Left renal cortex interstitium (tissue), 4 donors: ENCODE results near the gene ADCY1. TPM values are rescaled to one million over a fixed set of nuclear protein-coding genes. Genes with fewer than 3 reads are reported as not detected.
"Not testable (repeated sequence)": the region's sequence is repeated elsewhere in the genome, so short reads cannot be mapped to it uniquely, and the experiment has no call there.

Experiments
- DNase-seq, 4 donors: peaks; one replicate each; pipeline ENCODE4 v3.0.0-alpha.2; 2013; ENCODE audit warnings: low read depth in 4 of 4, low spot score in 2 of 4, missing footprints in 1 of 4
- polyA plus RNA-seq, 4 donors: library from polyadenylated mRNA; unstranded; fragments of 120-200 nt; gene quantifications; one replicate each; pipeline ENCODE4 v1.2.1, GENCODE V29; 2013; ENCODE audit not compliant: insufficient read length in 4 of 4

ADCY1 gene
- polyA plus RNA-seq = 1 to 10 TPM; 3.0 to 4.7 (median 3.2) TPM

DNA sequence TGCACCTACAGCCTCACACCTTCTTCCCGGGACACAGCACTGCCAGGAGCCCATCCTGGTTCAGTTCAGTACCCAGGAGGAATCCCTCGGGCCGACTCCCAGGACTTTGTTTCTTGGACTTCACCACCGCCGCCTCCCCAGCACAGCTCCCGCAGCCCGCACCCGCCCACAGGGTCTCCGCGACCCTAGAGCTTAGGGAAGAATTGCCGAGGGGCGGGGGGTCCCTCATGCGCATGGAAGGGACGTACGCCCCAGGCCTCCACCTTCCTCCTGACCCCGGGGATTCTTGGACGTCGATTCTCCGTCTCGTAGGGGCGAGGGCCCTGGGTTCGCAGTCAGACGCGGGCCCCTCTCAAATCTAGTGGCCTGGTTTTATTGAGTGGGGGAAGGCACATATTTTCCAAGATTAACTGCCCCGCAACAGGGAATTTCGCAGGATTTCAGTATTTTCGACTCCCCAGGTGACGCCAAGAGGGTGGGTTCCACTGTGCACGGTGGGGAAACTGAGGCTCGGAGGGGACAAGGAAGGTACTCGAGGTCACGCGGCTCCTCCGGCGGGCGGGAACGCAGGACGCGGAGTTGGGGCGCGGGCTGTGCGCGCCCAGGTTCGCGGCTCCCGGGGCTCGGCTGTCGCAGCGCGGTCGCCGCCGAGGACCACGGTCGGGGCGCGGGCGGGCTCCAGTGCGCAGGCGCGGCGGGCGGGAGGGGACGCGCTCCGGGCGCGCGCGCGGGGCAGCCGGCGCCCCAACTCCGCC is at the start of gene ADCY1:
TSS of gene ADCY1 (plus strand) at position 708 of the 755 bp plus-strand sequence. CDS start 176 bp downstream, outside the sequence.
- no peak for DNase-seq

DNA sequence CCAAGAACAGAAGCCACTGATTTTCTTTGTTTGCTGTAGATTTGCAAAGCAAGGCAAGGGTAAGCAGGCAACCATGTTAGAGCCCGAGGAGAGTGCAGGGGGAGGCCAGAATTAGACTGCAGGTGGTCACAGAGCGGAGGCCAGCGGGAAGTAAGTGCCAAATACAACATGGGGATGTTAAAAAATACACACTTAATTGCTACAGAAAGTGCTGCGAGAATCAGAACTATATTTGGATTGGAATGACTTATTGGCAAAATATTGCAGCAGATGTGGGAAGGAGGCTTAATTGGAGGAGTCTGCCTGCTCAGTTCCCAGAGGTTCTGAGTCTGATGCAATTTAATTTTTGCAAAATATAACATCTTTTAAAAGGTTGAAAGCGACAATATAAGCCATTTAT is 49.7 kb upstream of the ADCY1 start:
- DNase-seq = no peak

- no peak for DNase-seq
Measured at GRCh38 chr7:45525057-45525456, 49.1 kb upstream of the ADCY1 start.

GRCh38 chr7:45543473-45543872 is 30.7 kb upstream of the ADCY1 start:
- DNase-seq = no peak

DNA sequence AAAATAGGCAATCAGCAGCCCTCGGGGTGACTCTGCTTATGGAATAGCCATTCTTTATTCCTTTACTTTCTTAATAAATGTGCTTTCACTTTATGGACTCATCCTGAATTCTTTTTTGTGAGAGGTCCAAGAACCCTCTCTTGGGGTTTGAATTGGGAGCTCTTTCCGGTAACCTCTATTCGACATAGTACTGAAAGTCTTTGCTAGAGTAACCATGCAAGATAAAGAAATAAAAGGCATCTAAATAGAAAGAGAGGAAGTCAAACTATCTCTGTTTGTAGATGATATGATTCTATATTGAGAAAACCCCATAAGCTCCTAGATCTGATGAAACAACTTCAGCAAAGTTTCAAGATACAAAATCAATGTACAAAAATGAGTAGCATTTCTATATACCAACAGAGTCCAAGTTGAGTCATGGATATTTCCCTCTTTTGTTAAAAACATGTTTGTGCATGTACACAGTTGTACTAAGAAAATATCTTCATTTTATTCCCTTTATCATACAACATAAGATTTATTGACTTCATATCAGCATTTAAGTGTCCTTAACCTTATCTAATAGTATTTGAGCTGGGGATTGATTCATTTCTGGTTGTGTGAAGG is 29.0 kb upstream of the ADCY1 start:
- not testable (repeated sequence) for DNase-seq

GRCh38 chr7:45548917-45549316 is 25.3 kb upstream of the ADCY1 start:
- not testable (repeated sequence) for DNase-seq

DNA sequence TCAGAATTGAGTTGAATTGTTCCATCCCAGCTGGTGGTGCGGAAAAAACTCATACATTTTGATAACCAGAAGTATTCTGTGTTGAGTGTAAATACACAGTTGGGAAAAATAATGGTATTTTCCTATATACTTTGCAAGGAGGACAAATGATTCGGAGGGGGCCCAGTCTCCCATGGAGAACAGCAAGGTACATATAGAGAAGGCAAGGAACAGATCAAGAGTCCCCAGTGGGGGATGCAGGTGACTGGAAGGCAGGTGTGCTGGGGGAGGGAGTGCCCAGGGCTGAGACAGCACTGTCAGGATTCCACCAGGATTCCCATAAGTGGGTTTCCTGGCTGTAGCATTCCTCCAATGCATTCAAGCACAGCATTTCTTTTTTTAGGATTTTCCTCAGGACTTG is 10.8 kb upstream of the ADCY1 start:
- DNase-seq = no peak

DNA sequence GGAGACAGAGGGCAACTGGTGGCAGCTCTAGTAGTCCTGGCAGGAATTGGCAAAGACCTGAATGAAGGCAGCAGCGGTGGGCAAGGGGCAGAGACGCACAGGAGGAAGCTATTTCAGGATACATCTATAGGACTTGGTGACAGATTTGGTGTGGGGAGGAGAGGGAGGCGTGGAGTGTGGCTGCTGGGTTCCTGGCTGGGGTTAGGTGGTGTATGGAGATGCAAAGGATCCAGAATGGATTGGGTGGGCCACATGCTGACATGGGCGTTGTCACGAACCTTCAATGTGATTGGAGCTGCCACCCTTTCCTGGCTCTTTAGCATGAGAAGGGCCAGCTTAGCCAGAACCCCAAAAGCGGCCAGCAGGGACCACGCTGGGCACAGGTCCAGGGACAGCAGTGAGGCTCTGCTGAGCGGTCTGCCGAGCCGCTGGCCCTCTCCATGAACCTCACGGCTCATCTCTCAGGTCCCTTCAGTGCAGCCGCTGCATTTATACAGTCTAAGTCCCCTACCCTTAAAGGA is 10.2 kb upstream of the ADCY1 start:
- DNase-seq = no peak

- DNase-seq = no peak
Measured at GRCh38 chr7:45564485-45564884, 9.7 kb upstream of the ADCY1 start.

DNA sequence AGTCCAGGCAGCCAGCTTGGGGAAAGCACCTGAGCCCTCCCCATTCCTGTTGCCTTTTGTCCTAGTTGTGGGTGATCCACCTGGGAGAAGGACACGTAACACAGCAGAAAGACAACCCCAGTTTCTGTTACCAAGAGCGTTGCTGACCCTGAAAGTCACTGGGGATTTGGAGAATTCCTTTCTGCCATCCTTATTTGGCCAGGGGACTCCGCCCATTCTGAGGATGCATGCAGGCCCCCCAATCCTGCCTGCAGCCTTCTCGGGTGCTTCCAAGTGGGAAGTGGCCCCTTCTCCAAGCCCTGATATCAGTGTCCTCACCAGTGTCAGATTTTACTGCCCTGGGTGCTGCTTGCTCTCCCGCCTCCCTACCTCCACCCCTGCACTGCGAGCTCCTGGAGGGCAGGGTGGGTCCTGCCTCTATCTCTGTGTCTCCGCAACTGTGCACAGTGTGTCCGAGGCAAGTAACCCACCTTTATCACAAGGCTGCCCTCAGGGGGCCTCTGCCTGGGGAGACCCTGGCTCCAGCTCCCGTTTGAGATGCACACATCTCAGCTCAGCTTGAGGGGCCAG is 9.2 kb upstream of the ADCY1 start:
- no peak for DNase-seq

DNA sequence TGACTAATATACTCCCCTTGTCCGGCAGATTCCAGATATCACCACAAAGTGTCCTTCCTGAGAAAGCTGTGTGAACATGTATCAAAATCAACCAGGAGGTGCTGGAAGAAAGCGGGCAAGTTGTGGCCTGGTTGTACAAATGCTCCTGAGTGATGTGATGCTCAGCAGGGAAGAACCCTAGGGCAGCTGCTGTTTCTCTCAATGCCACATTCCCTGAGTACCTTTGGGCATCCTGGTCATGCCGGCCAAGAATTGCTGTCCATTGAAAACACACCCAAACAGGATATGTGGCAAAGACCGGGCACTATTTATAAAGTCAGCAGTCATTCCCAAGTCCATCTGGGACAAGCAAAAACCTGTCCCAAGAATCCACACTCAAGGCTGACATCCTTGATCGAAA is 7.8 kb upstream of the ADCY1 start:
- DNase-seq = no peak

GRCh38 chr7:45566961-45567360 is 7.2 kb upstream of the ADCY1 start:
- no peak for DNase-seq

GRCh38 chr7:45567713-45568112 is 6.5 kb upstream of the ADCY1 start:
- DNase-seq = no peak

GRCh38 chr7:45568536-45569289 is 5.5 kb upstream of the ADCY1 start:
- no peak for DNase-seq

GRCh38 chr7:45569290-45569685 is 4.9 kb upstream of the ADCY1 start:
- no peak for DNase-seq

- DNase-seq = no peak
Measured at GRCh38 chr7:45570797-45571196, 3.4 kb upstream of the ADCY1 start.

DNA sequence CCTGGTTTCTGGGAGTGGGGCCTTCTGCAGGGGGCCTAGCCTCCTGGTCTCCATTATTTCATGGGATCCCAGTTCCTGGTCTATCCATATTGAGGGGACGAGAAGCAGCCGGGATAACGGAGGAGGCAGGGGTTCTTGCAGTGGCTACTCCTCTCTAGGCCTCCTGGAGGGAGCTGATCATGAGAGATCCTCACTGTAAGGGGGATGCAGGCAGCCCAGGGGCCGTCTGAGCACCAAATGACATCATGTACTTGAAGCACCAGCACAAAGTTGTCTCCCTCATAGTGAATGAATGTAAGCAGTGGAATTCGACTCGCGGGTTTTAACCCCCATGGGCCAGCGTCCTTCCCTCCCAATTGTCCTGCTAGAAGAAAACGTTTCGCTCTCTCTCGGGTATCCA is 964 bp upstream of the ADCY1 start:
- DNase-seq = no peak

DNA sequence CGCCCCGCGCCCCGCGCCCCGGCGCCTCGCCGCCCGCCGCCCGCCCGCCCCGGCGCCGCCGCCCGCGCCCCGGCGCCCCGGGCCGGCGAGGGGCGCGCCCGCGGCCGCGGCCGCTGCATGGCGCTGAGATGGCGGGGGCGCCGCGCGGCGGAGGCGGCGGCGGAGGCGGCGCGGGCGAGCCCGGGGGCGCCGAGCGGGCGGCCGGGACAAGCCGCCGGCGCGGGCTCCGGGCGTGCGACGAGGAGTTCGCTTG is 174 bp downstream of the ADCY1 start:
- no peak for DNase-seq

- DNase-seq = no peak
Measured at GRCh38 chr7:45574669-45575500, 717 bp downstream of the ADCY1 start.

GRCh38 chr7:45575501-45576248 is 1.5 kb downstream of the ADCY1 start:
- no peak for DNase-seq
